GM21786 (cell line): ENCODE measurements around the gene FAT2.

Experiments used
- ATAC-seq: cut with Tn5 transposase; IDR thresholded peaks from one replicate; pipeline ENCODE4 v1.9.1; 2021; ENCODE audit not compliant: unreplicated experiment

FAT2 gene

DNA sequence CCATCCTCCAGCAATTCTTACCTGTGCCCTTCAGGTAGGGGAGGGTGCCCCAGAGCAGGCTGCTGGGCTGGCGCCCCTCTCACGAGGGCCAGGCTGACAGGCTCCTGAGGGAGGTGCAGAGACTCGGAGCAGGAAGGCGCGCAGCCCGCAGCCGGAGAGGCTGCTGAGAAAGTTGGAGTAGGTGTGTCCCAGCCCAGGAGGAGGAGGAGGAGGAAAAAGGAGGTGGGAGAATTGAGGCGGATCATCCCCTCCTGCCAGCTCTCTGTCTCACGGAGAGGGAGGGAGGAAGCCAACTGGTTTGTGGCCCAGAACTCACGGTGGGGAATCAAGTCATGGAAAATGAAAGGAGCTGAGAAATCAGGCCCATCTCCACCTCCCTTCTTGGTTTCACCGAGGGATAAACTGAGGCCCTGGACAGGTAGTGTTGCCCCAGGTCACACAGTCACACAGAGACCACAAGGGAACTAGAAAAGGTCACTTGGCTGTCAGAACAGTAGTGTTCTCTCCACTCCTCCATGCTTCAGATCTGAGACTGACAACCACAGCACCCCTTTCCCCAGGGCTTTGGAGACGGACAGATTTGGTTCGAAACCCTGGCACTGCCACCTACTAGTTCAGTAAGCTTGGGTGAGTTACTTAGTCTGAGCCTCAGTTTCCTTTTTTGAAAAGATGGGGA is at the start of gene FAT2:
FAT2 (minus strand) TSS at position 188 of the 676 bp plus-strand sequence. CDS start 22,400 bp downstream, outside the sequence.
- ATAC-seq = no peak

GRCh38 chr5:151638619-151639018 is 47.5 kb upstream of the FAT2 start:
- no peak for ATAC-seq

DNA sequence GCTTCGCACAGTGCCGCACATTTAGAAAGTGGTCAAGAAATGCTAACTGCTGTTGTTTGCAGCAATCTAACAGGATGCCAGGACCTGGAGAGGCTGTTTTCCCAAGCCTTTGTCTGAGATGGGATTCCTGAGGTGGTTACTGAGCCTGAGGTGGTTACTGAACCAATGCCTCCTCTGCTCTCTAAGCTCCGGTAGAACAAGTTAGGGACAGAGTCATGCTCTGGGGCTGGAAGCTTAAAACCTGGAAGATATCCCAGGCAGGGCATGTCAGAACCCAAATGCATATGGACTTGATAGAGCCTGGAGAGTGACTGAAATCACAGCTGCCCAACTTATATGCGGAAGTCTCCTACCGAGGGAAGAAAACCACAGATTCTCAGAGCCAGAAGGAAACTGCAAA is 46.5 kb upstream of the FAT2 start:
- ATAC-seq = no peak

GRCh38 chr5:151633892-151634291 is 42.8 kb upstream of the FAT2 start:
- no peak for ATAC-seq

DNA sequence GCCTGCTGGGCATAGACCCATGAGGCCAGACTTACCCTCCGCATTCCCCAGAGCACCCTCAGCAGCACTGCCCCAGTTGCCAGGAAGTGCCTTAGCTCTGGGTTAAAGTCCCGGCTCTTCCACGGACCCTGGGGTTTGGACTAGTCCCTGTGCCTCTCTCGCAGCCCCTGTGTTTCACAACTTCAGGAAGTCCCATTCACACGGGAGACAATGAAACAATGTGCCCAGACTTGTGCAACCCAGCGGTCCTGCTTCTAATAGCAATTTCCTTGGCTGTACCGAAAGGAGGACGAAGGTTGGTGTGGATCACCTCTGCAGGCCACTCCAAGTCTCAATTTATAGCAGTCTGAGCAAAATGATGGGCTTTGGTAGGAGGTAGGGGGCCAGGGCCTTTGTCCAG is 41.8 kb upstream of the FAT2 start:
- ATAC-seq = no peak

DNA sequence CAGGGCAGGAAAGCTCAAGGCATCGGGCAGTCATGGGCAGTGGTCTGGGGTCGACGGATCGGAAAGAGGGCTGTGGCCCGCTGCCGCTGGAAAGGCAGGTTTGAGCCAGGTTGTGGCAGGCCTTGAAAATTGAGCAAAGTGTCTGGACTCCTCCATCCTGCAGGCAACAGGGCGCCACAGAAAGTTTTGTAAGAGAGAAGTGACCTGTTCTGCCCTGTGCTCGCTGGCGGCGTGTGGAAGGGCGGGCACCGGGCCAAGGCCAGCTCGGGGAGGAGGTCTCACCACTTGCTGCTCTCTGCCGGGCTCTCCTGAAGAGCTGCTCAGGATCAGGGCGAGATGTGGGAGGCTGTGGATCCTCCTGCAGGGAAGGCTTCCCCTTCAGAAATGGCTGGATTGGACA is 41.4 kb upstream of the FAT2 start:
- ATAC-seq = no peak

GRCh38 chr5:151631941-151632340 is 40.8 kb upstream of the FAT2 start:
- no peak for ATAC-seq

- ATAC-seq = no peak
Measured at GRCh38 chr5:151630088-151630487, 39.0 kb upstream of the FAT2 start.

GRCh38 chr5:151628112-151628823 is 37.1 kb upstream of the FAT2 start:
- ATAC-seq = no peak

GRCh38 chr5:151627650-151628049 is 36.5 kb upstream of the FAT2 start:
- ATAC-seq = no peak

DNA sequence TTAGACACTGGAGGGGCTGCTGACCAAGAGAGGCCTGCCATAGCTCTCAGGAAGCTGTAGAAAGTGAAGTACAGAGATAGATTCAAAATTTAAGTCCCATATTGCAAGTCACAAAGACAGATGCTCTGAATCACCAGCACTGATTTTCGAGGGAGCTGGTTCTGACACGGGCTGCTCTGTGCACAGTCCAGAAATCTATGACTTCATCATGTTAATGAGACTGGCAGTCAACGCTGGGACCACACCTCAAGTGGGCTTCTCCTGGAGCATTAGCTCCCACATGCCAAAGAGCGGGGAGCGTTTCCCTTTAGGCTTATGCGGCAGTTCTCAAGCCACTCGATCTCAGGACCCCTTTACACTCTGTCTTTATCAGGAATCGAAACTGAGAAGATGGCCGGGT is 34.2 kb upstream of the FAT2 start:
- no peak for ATAC-seq

DNA sequence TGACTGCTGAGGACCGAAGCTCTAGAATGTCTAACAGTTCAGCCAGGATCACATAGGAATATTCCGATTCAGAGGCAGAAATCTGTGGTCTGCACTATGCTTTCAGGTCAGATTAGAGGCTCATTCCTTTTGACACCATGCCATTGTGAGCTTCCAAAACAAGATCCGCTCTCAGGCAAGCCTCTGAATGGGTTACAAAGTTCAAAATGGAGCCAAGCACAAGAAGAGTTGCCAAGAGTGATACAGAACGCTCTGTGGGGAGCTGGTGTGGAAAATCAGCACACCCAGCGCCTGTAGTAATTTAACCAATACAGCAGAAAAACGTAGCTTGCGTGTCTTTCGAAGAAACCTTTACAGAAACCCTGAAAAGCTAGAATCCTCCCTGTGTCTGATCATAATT is 33.3 kb upstream of the FAT2 start:
- ATAC-seq = no peak

DNA sequence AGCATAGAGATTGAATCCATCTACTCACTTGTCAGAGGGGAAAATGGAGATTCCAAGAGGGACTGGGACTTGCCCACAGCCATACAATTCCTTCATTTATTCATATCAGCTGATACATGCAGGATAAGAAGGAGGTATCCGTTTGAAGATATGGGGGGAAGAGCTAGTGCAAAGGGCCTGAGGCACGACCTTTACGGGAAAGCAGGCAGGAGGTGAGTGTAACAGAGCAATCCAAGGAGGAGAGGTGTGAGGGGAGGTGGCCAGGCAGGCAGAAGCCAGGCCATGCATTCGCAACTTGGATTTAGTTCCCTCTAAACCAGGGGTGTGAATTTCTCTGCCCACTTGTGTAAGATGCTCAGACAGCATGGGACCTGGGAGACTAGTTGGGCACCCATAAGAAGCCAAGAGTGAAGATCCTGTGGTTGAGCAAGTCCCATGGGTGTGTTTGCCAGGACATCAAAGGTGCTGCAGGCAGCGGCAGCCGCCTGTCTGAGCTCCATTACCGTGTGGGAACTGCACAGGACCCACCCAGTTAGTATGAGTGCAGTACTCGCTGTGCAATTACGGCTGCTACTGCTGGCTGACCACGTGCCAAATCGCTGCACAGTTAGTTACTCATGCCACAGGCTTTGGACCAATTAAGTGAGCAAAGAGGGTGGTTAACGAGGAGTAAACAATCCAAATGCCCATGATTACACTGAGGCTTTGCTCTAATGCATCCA is 31.4 kb upstream of the FAT2 start:
- ATAC-seq = no peak

- no peak for ATAC-seq
Measured at GRCh38 chr5:151620461-151620840, 29.3 kb upstream of the FAT2 start.

DNA sequence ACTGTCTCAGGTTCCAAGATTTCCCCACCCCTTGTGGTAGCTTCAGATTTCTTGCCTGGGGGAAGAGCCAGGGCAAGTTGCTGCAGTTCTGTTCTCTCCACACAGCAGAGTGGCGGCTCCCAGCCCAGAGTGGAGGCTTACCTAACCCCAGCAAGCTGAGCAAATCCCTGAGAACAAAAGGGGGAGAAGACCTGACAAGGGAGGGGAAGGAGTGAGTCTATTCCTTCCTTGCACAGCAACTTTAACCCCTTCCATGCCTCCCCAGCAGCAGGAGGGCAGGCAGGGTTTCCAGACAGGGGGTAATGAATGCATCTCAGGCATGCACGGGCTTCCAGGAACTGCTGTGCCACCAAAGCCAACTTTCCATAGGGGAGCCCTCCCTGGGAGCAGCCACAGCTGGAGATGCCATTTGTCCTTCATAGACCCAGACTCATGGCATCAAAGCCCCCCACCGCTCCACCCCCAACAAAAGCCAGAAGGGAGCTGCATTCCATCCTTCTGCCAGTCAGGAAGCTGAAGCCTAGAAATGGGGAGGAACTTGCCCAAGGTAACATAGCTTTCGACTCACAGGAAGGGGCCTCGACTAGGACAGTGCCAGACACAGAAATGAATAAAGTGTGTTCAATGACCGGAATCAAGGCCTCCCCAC is 28.8 kb upstream of the FAT2 start:
- no peak for ATAC-seq

DNA sequence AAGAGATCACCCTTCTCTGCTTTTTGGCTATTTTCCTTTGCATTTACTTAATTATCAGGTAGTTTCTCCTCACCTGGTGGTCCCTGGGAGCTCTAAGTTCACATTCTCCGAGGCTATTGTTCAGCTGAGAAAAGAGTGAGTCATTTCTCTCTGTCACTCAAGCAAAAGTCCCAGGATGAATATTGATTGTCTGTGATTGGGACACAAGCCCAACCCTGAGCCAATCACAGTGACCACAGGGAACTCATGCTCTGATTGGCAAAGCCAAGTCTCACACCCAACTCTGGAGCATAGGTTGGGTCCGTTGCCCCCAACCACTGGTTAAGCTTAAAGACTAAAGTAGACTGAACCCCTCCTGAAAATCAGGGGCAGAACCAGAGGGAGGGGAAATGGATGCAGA is 27.8 kb upstream of the FAT2 start:
- no peak for ATAC-seq

DNA sequence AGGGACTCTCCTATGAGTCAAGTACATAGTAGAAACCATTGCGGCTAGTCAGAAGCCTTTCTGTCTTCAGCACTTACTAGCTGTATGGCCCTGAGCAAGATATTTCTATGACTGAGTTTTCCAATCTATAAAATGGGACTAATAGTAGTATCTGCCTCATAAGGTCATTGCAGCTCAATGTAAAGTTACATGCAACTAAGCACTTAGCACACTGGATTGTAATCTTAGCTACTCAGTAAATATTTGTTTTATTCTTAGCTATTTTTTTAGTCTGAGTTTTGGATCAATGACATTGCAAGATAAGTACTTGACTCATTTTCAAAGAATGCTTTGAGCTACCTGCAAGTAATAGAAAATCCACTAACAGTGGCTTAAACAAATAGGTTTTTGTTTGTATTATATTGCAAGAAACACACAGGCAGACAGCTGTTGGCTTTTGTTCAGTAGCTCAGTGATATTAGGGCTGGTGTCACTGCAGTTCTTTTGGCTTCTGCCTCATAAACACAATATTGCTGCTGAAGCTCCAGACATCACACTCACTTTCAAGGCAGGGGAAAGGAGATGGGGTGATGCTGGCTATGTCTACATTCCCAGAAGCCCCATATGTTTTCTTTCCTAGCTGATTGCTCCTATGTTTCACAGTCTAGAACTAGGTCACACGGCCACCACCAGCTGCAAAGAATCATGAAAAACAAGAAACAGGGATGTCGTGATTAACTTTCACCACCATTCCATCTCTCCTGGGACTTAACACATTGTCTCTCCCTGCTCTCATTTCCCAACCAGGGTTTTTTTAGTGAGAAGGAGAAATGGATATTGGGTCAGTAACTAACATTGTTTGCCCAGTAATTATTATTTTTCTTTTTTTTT is 26.9 kb upstream of the FAT2 start:
- no peak for ATAC-seq

DNA sequence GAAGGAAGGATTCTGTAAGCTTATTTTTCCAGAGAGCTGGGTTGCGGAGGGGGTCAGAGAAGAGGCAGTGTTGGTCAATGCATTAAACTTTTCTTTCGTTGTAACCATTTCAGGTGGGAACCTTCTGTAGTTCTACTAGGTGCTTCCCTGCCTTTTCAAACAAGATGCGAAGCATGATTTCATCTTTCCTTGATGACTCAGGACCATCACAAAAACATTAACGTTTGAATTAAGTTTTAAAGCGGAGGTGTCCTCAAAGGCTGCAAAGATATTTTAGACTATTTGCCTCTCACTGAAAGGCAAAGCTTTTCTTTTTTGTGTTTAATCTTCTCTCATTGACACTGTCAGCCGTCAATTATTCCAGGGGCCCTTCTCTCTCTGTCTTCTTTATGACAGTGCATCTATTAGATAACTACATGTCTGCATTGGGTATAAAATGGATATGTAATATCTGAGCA is 26.3 kb upstream of the FAT2 start:
- no peak for ATAC-seq

DNA sequence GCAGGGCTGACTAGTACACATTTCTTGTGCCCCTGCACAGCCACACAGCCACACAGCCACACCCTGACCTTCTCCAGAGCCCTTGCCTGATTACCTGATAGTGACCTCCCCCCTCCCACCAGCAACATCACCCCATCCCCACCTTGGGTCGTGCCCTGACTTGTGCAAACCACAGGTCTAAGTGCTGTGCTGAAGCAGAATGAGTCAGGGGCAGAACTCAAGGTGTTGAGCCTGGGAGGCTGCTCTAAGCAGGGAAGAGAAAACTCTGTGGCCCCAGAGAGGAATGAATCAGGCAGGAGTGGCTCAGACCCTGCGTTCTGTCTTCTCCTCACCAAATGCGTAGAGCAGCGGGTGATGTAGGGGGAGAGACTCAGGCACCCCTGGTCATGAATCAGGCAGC is 24.3 kb upstream of the FAT2 start:
- no peak for ATAC-seq

- no peak for ATAC-seq
Measured at GRCh38 chr5:151614565-151614964, 23.4 kb upstream of the FAT2 start.
